Prostate gland (tissue), 2 donors: ENCODE data around the gene ZNF784.

Experiments used
- POLR2A ChIP-seq: fragments of 450-650 bp; IDR thresholded peaks from one replicate; pipeline ENCODE4 v1.6.1; 2016; ENCODE audit warnings: antibody characterized with exemption, mild to moderate bottlenecking
- TF ChIP-seq, protein P1 (sequence below), 4 experiments: fragments of 200-600 bp in 2 of 4; fragments of 450-650 bp in 2 of 4; sonication (generic) in 2 of 4; IDR thresholded peaks; 1 replicate in 3 of 4; 2 replicates in 1 of 4; pipeline ENCODE4 v1.5.1; 2016 to 2019; ENCODE audit warnings: antibody characterized with exemption in 4 of 4, mild to moderate bottlenecking in 2 of 4, moderate library complexity in 2 of 4

GRCh38 chr19:55666343-55667005, 42.1 kb upstream of the ZNF784 start:
- TF ChIP-seq, protein P1, sequence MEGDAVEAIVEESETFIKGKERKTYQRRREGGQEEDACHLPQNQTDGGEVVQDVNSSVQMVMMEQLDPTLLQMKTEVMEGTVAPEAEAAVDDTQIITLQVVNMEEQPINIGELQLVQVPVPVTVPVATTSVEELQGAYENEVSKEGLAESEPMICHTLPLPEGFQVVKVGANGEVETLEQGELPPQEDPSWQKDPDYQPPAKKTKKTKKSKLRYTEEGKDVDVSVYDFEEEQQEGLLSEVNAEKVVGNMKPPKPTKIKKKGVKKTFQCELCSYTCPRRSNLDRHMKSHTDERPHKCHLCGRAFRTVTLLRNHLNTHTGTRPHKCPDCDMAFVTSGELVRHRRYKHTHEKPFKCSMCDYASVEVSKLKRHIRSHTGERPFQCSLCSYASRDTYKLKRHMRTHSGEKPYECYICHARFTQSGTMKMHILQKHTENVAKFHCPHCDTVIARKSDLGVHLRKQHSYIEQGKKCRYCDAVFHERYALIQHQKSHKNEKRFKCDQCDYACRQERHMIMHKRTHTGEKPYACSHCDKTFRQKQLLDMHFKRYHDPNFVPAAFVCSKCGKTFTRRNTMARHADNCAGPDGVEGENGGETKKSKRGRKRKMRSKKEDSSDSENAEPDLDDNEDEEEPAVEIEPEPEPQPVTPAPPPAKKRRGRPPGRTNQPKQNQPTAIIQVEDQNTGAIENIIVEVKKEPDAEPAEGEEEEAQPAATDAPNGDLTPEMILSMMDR (IDR thresholded peaks at IDR 0.05) = no peak
- TF ChIP-seq POLR2A = no peak
